Uterus (tissue), 4 donors: ENCODE results near the gene TCAF1. TPM values are rescaled to one million over a fixed set of nuclear protein-coding genes. Genes with fewer than 3 reads are reported as not detected.
A peak's percentile ranks its signal among the peaks of the same experiment; 100 is the strongest.

ENCODE experiments used
- DNase-seq, 2 donors: peaks; one replicate each; pipeline ENCODE4 v3.0.0-alpha.2; 2019 to 2020
- H3K27ac ChIP-seq, 2 donors: fragments of 200-600 bp; sonication (generic); 1 replicate in 1 of 2; 2 replicates in 1 of 2; pipeline ENCODE4 v1.5.1; 2016 to 2018
- H3K27me3 ChIP-seq, 2 donors: fragments of 200-600 bp; sonication (generic); one replicate each; pipeline ENCODE4 v1.5.1; 2018 to 2019; ENCODE audit warnings: control low read depth in 1 of 2
- H3K36me3 ChIP-seq, 2 donors: fragments of 200-600 bp; sonication (generic); one replicate each; pipeline ENCODE4 v1.5.1; 2019; ENCODE audit warnings: control low read depth in 1 of 2
- H3K4me1 ChIP-seq, 2 donors: fragments of 200-600 bp; sonication (generic); one replicate each; pipeline ENCODE4 v1.5.1; 2018 to 2019; ENCODE audit warnings: control low read depth in 1 of 2
- H3K4me3 ChIP-seq, 2 donors: fragments of 200-600 bp; sonication (generic); 1 replicate in 1 of 2; 2 replicates in 1 of 2; pipeline ENCODE4 v1.5.1; 2018 to 2019; ENCODE audit warnings: mild to moderate bottlenecking in 1 of 2
- H3K9me3 ChIP-seq, 2 donors: fragments of 200-600 bp; sonication (generic); one replicate each; pipeline ENCODE4 v1.5.1; 2019; ENCODE audit warnings: control low read depth in 1 of 2
- CTCF ChIP-seq, 4 experiments: fragments of 200-600 bp in 2 of 4; fragments of 450-650 bp in 2 of 4; sonication (generic) in 2 of 4; IDR thresholded peaks; one replicate each; pipeline ENCODE4 v1.5.1; 2016 to 2019; ENCODE audit warnings: antibody characterized with exemption in 4 of 4, mild to moderate bottlenecking in 2 of 4, moderate library complexity in 1 of 4
- POLR2A ChIP-seq, 2 donors: fragments of 450-650 bp; IDR thresholded peaks; one replicate each; pipeline ENCODE4 v1.6.1; 2016; ENCODE audit warnings: antibody characterized with exemption in 2 of 2, mild to moderate bottlenecking in 1 of 2, moderate library complexity in 1 of 2
- intact Hi-C: fragments of 100-400 bp; cut with DNase I; formaldehyde crosslinking; loops from one replicate; pipeline ENCODE4 v1.15.1; 2023; ENCODE audit warnings: low total_unique reads
- total RNA-seq, 4 donors: library from RNA; depleted of rRNA in 3 of 4; stranded (reverse); fragments of >200 nt in 3 of 4; gene quantifications; one replicate each; pipeline versions ENCODE4 v1.1.0 to v1.2.4, GENCODE V29; 2014 to 2023
- donor health status: DM: yes; HTN: yes; CAD: no.

Gene TCAF1
- total RNA-seq: 100 to 1,000 TPM in 1 of 4 donors, 10 to 100 TPM in 3; 12.3 to 137 (median 46.6) TPM

- peaks cover 0 to 10% of the 10 kb centered on the region in 2 donors for H3K4me1 ChIP-seq
- no peaks in the 10 kb centered on the region for H3K9me3 ChIP-seq
- peak within 1 kb of the TSS; percentile 61 to 79 for H3K4me3 ChIP-seq
- peak; percentile 96 to 98 for DNase-seq
- no peaks in the 10 kb centered on the region for H3K27me3 ChIP-seq
- TF ChIP-seq POLR2A (IDR thresholded peaks at IDR 0.05) (peak; percentile 77 to 85), CTCF (IDR thresholded peaks at IDR 0.05) (peak in 3 of 4 experiments; percentile 19 to 33 (median 20))
- intact Hi-C loops: no loop called here
- H3K27ac ChIP-seq: peak within 1 kb of the TSS; percentile 95 to 97
- no peaks in the 10 kb centered on the region for H3K36me3 ChIP-seq
Observed at GRCh38 chr7:143901668-143902331, at the start of gene TCAF1. TCAF1 (minus strand) TSS chr7:143902176; CDS start chr7:143876608, 25,568 bp downstream.

- H3K4me1 ChIP-seq: no peaks in the 10 kb centered on the region
- H3K9me3 ChIP-seq: no peaks in the 10 kb centered on the region
- H3K4me3 ChIP-seq: no peak overlapping the region
- no peak overlapping the region for H3K27ac ChIP-seq
- no peak for DNase-seq
- intact Hi-C loops: no loop called here
- no peaks in the 10 kb centered on the region for H3K36me3 ChIP-seq
- TF ChIP-seq CTCF (IDR thresholded peaks at IDR 0.05) (no peak), POLR2A (IDR thresholded peaks at IDR 0.05) (no peak)
- no peaks in the 10 kb centered on the region for H3K27me3 ChIP-seq
Observed at GRCh38 chr7:143948733-143949132, 46.8 kb upstream of the TCAF1 start.

GRCh38 chr7:143947111-143947510 lies 45.1 kb upstream of the TCAF1 start:
- intact Hi-C loops: no loop called here
- no peaks in the 10 kb centered on the region for H3K4me1 ChIP-seq
- H3K27ac ChIP-seq: no peak overlapping the region
- H3K27me3 ChIP-seq: no peaks in the 10 kb centered on the region
- H3K36me3 ChIP-seq: no peaks in the 10 kb centered on the region
- DNase-seq: no peak
- no peaks in the 10 kb centered on the region for H3K9me3 ChIP-seq
- no peak overlapping the region for H3K4me3 ChIP-seq
- TF ChIP-seq CTCF (IDR thresholded peaks at IDR 0.05) (no peak), POLR2A (IDR thresholded peaks at IDR 0.05) (no peak)

- DNase-seq: no peak
- Histone ChIP-seq H3K27ac (no peak overlapping the region), H3K4me1 (no peaks in the 10 kb centered on the region), H3K4me3 (no peak overlapping the region), H3K9me3 (no peaks in the 10 kb centered on the region), H3K27me3 (no peaks in the 10 kb centered on the region), H3K36me3 (no peaks in the 10 kb centered on the region)
- intact Hi-C loops: no loop called here
- no peak for TF ChIP-seq CTCF (IDR thresholded peaks at IDR 0.05)
- TF ChIP-seq POLR2A (IDR thresholded peaks at IDR 0.05): no peak
Observed at GRCh38 chr7:143945423-143945822, 43.4 kb upstream of the TCAF1 start.

- no peak for DNase-seq
- TF ChIP-seq CTCF (IDR thresholded peaks at IDR 0.05) (no peak), POLR2A (IDR thresholded peaks at IDR 0.05) (no peak)
- H3K4me1 ChIP-seq: no peaks in the 10 kb centered on the region
- H3K4me3 ChIP-seq: no peak overlapping the region
- H3K9me3 ChIP-seq: peaks cover 0 to 1% of the 10 kb centered on the region in 2 donors
- H3K27ac ChIP-seq: no peak overlapping the region
- H3K36me3 ChIP-seq: no peaks in the 10 kb centered on the region
- intact Hi-C loops: no loop called here
- no peaks in the 10 kb centered on the region for H3K27me3 ChIP-seq
Observed at GRCh38 chr7:143938379-143939243, 36.6 kb upstream of the TCAF1 start.
